Karpas-422 (cell line): ENCODE results near the gene SLC25A5. TPM values are rescaled to one million over a fixed set of nuclear protein-coding genes. Genes with fewer than 3 reads are reported as not detected.
A peak's percentile ranks its signal among the peaks of the same experiment; 100 is the strongest.

Source experiments
- DNase-seq: peaks from one replicate; pipeline ENCODE4 v3.0.0-alpha.2; 2015
- H2AFZ ChIP-seq: fragments of 200-600 bp; sonication (generic); 2 replicates; pipeline ENCODE4 v1.6.1; 2014; ENCODE audit warnings: antibody characterized with exemption, low read length, mixed read lengths
- H3K27ac ChIP-seq: fragments of 200-600 bp; sonication (generic); 2 replicates; pipeline ENCODE4 v1.5.1; 2014; ENCODE audit warnings: mild to moderate bottlenecking, low read length, moderate library complexity
- H3K27me3 ChIP-seq: fragments of 200-600 bp; sonication (generic); 2 replicates; pipeline ENCODE4 v1.6.1; 2014; ENCODE audit warnings: low read length, mixed read lengths
- H3K36me3 ChIP-seq: fragments of 200-600 bp; sonication (generic); 2 replicates; pipeline ENCODE4 v1.6.1; 2014; ENCODE audit warnings: low read length, mixed read lengths; ENCODE audit not compliant: insufficient read depth
- H3K4me1 ChIP-seq: fragments of 200-600 bp; sonication (generic); 2 replicates; pipeline ENCODE4 v1.6.1; 2014; ENCODE audit warnings: mild to moderate bottlenecking, low read length, mixed read lengths
- H3K4me2 ChIP-seq: fragments of 200-600 bp; sonication (generic); 2 replicates; pipeline ENCODE4 v1.6.1; 2014; ENCODE audit warnings: low read length, low read depth, mild to moderate bottlenecking; ENCODE audit not compliant: poor library complexity, severe bottlenecking
- H3K4me3 ChIP-seq: fragments of 200-600 bp; sonication (generic); 2 replicates; pipeline ENCODE4 v1.5.1; 2014; ENCODE audit warnings: mild to moderate bottlenecking, antibody characterized with exemption, low read length, mixed read lengths
- H3K79me2 ChIP-seq: fragments of 200-600 bp; sonication (generic); 2 replicates; pipeline ENCODE4 v1.6.1; 2014; ENCODE audit warnings: mild to moderate bottlenecking, low read length, mixed read lengths
- H3K9ac ChIP-seq: fragments of 200-600 bp; sonication (generic); 2 replicates; pipeline ENCODE4 v1.6.0; 2014; ENCODE audit warnings: low read length
- H3K9me2 ChIP-seq: fragments of 200-600 bp; sonication (generic), shearing (Covaris generic); replicated peaks from 2 replicates; pipeline ENCODE4 v1.6.0; 2014; ENCODE audit warnings: mild to moderate bottlenecking, low read length, moderate library complexity; ENCODE audit not compliant: insufficient read depth
- H3K9me3 ChIP-seq: fragments of 300-700, 200-600 bp; sonication (generic); 2 replicates; pipeline ENCODE4 v1.6.1; 2014; ENCODE audit warnings: low read length, mixed read lengths
- H4K20me1 ChIP-seq: fragments of 200-600 bp; sonication (generic); 2 replicates; pipeline ENCODE4 v1.6.1; 2014; ENCODE audit warnings: mild to moderate bottlenecking, antibody characterized with exemption, low read length, low read depth; ENCODE audit not compliant: insufficient read depth
- total RNA-seq: library from RNA; depleted of rRNA; stranded (reverse); fragments of >200 nt; shearing (Covaris generic); gene quantifications from 2 replicates; pipeline ENCODE4 v1.2.3, GENCODE V29; 2014; ENCODE audit warnings: low replicate concordance

SLC25A5 gene
- total RNA-seq, 1 experiment from 2014 or later = 450 TPM

DNA sequence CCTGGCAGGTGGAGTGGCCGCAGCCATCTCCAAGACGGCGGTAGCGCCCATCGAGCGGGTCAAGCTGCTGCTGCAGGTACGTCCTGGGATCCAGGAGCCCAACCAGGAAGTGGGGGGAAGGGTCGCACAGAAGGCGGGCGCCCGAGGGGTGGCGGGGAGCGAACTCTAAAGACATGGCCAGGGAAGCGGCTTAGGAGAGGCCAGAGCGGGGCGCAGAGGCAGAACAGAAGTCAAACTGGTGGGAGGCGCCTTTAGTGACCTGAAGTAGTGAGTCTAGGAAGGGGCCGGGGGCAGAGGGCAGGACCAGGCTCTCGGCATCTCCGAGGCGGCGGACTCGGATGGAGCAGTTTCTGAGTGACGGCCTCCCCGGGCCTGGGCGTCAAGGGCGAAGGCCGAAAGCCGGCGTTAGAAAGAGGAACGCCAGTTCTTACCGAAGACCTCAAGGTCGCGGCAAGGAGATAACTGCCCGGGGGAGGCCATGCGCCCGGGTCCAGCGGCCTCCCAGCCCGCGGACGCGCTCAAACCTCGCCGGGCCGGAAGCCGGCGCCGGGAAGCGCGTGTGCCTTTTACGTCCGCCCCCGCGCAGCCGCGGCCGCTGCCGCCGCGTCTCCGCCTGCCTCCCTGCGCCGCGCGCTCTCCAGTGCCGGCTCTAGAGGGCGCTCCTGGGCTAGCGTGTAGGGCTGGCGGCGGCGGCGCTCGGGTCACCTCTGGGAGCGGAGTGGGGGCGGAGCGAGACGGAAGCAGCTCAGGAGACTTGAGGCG is 488 bp downstream of the SLC25A5 start:
- Histone ChIP-seq H3K4me2 (peak overlapping the region; percentile 63), H3K79me2 (0 out of 2 replicates have a peak, but pooled peaks cover 3% of the 10 kb centered on the region), H3K4me3 (peak overlapping the region; percentile 90), H3K27ac (peak overlapping the region; percentile 83), H3K27me3 (no peaks in the 10 kb centered on the region), H3K36me3 (peaks cover 17% of the 10 kb centered on the region; the same call in 1 of the 2 replicates), H3K9me2 (no peaks in the 10 kb centered on the region), H4K20me1 (peaks cover 11% of the 10 kb centered on the region), H2AFZ (no peak overlapping the region), H3K9ac (peak overlapping the region; percentile 95), H3K9me3 (no peaks in the 10 kb centered on the region), H3K4me1 (peaks cover 10% of the 10 kb centered on the region)
- DNase-seq = peak; percentile 92

DNA sequence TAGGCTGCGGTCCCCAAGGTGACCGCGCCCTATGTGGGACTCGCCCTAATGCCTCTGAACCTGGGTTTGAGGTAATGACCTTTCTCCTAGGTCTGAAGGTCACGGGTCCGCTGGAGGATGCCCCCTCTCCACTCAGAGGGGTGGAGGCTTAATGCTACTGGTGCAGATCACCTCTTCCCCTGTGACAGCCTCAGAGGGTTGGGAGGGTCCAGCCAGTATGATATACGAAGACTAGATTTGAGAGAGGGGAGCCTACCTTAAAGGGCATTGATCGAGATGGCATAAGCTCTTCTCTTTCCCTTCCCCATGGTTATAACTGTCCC is 1.0 kb downstream of the SLC25A5 start:
- H3K9me3 ChIP-seq = no peaks in the 10 kb centered on the region
- H3K27ac ChIP-seq = peak overlapping the region; percentile 8; the same call in 1 of the 2 replicates
- peak overlapping the region; percentile 63 for H3K4me2 ChIP-seq
- H3K4me3 ChIP-seq = peak overlapping the region; percentile 90
- H3K4me1 ChIP-seq = peaks cover 10% of the 10 kb centered on the region
- 0 out of 2 replicates have a peak, but pooled peaks cover 3% of the 10 kb centered on the region for H3K79me2 ChIP-seq
- peaks cover 11% of the 10 kb centered on the region for H4K20me1 ChIP-seq
- H3K36me3 ChIP-seq = peaks cover 17% of the 10 kb centered on the region; the same call in 1 of the 2 replicates
- no peak for DNase-seq
- H2AFZ ChIP-seq = no peak overlapping the region
- H3K9ac ChIP-seq = peak overlapping the region; percentile 66
- H3K9me2 ChIP-seq = no peaks in the 10 kb centered on the region
- H3K27me3 ChIP-seq = no peaks in the 10 kb centered on the region

DNA sequence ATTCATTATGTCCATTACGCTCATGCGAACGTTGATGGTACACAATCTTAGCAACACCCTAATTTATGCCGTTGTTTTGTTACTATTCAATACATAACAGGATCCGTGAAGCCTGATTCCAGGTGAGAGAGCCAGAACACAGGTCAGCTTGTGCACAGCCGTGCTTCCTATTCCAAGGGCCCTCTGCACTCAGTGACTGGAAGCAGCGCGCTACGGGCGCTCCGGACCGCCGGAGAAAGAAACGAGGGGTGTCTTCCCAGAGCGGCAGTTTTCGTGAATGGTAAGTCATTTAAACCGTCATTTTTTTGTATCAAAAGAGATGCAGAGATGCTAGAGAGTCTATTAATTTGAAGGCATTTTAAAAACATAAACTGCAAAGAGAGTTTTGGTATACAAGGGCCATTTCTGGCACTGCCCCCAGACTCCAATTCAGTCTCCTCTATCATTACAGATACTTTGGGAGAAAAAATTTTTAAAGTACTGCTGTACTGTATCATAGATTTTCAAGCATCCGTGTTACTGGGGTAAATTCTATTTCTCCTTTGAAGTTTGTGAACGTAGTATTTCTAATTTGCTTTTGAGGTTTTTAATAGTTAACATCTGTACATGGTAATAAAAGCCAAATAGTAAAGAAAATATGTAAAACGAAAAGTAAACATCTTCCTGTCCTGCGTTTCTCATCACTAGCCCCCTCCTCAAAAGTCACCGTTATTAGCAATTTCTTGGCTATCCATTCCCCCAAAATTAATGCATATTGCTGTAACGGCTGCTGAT is 6.6 kb downstream of the SLC25A5 start:
- Histone ChIP-seq H3K4me2 (no peak overlapping the region), H3K9me3 (no peaks in the 10 kb centered on the region), H2AFZ (no peak overlapping the region), H3K27me3 (no peaks in the 10 kb centered on the region), H3K36me3 (peaks cover 10% of the 10 kb centered on the region; the same call in 1 of the 2 replicates), H3K27ac (no peak overlapping the region), H4K20me1 (peaks cover 4% of the 10 kb centered on the region; the same call in 1 of the 2 replicates), H3K79me2 (no peaks in the 10 kb centered on the region), H3K4me1 (no peaks in the 10 kb centered on the region), H3K4me3 (no peak overlapping the region), H3K9me2 (no peaks in the 10 kb centered on the region), H3K9ac (no peak overlapping the region)
- DNase-seq = no peak

DNA sequence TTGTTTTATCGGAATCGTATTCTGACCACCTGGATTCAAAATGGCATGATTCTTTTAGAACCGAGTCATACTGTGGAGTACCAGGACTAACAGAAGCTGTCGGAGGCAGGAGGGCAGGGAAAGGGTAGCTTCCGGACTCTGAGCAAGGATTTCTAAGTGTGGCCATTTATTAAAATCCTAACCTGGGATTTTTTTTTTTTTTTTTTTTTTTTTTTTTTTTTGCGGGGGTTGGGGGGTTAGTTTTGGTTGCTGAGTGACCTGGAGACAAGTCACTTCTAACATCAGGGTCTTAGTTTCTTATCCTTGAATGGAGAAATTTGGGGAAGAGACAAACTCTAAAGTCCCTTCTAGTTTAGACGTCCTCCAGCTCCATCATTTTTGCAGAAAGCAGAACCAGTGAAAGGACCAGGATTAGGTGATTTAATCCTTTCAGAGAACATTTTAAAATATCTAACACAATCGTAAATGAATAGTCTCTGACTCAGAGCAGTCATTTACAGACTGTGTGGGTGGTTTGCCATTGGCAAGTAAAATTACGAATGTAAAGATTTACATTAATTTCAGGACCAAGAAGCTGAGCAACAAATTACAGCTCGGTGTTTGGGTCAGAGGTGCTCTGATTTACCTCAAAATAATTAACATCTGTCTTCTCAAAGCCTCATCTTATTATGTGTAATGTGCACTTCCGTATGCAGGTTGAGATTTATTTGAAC is 7.3 kb downstream of the SLC25A5 start:
- Histone ChIP-seq H3K9me2 (no peaks in the 10 kb centered on the region), H3K27ac (no peak overlapping the region), H3K9me3 (no peaks in the 10 kb centered on the region), H3K4me3 (no peak overlapping the region), H3K79me2 (no peaks in the 10 kb centered on the region), H4K20me1 (no peaks in the 10 kb centered on the region), H2AFZ (no peak overlapping the region), H3K4me1 (no peaks in the 10 kb centered on the region), H3K36me3 (peaks cover 3% of the 10 kb centered on the region; the same call in 1 of the 2 replicates), H3K4me2 (no peak overlapping the region), H3K9ac (no peak overlapping the region), H3K27me3 (no peaks in the 10 kb centered on the region)
- no peak for DNase-seq

DNA sequence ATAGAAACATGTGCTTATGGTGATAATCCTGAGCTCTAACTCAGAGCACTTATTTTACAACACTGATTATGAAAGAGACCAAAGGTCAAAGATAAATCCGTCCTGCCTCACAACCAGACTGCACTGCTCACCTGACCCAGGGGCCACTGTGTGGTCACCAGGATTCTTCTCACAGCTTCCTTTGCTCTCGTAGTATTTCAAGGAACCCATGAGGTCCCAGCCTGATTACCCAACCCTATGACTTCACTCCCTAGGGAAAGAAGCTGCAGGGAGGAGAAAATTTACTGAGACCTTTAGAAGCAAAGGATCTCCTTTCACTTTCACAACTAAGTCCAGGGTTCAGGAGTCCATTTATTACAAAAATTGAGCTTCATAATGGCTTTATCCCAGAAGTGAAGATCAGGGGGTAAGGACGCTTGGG is 9.6 kb downstream of the SLC25A5 start:
- H3K4me2 ChIP-seq = no peak overlapping the region
- H3K9ac ChIP-seq = no peak overlapping the region
- peaks cover 4% of the 10 kb centered on the region for H3K4me1 ChIP-seq
- no peaks in the 10 kb centered on the region for H3K9me2 ChIP-seq
- H2AFZ ChIP-seq = no peak overlapping the region
- DNase-seq = no peak
- no peaks in the 10 kb centered on the region for H3K79me2 ChIP-seq
- no peaks in the 10 kb centered on the region for H3K27me3 ChIP-seq
- no peak overlapping the region for H3K27ac ChIP-seq
- no peak overlapping the region for H3K4me3 ChIP-seq
- no peaks in the 10 kb centered on the region for H3K9me3 ChIP-seq
- no peaks in the 10 kb centered on the region for H4K20me1 ChIP-seq
- no peaks in the 10 kb centered on the region for H3K36me3 ChIP-seq

DNA sequence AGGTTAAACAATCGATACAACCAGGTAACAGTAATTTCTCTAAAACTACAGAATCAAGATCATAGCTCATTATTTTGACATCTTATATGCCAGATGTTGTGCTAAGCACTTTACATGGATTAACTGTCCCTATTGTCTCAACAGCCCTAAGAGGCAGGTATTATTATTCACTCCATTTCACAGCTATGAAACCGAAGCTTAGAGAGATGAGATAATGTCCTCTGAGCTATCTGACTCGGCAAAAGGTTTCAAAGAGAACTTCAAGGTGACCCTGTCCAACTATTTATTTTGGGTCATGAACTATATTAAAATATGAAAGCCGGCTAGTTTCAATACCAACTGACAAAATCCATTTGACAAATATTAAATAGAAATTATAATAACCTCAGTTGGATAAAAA is 10.3 kb downstream of the SLC25A5 start:
- Histone ChIP-seq H3K36me3 (no peaks in the 10 kb centered on the region), H3K4me3 (no peak overlapping the region), H3K9me2 (no peaks in the 10 kb centered on the region), H3K27ac (no peak overlapping the region), H2AFZ (no peak overlapping the region), H3K27me3 (no peaks in the 10 kb centered on the region), H3K9me3 (no peaks in the 10 kb centered on the region), H4K20me1 (no peaks in the 10 kb centered on the region), H3K79me2 (no peaks in the 10 kb centered on the region), H3K4me1 (peaks cover 4% of the 10 kb centered on the region), H3K4me2 (no peak overlapping the region), H3K9ac (no peak overlapping the region)
- DNase-seq = no peak

DNA sequence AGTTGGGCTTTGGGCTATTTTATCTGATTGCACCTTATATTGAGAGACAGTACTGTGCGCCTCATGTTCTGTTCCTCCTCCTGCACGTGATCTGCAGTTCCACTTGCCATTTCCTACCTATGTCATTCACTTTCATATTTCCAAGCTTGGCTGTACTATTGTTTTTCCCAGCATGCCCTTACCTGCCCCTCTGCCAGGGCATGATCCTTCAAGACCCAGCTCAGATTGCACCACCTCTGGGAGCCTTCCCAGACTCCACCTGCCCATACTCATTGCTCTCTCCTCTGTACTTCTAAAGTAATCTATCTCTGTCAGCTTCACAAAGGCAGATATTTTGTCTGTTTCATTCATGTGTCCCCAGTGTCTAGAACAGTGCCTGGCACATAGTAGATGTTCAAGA is 11.6 kb downstream of the SLC25A5 start:
- Histone ChIP-seq H3K9me2 (no peaks in the 10 kb centered on the region), H3K27ac (no peak overlapping the region), H3K79me2 (no peaks in the 10 kb centered on the region), H3K9ac (no peak overlapping the region), H3K4me3 (no peak overlapping the region), H3K27me3 (no peaks in the 10 kb centered on the region), H4K20me1 (no peaks in the 10 kb centered on the region), H2AFZ (no peak overlapping the region), H3K4me2 (no peak overlapping the region), H3K36me3 (no peaks in the 10 kb centered on the region), H3K9me3 (no peaks in the 10 kb centered on the region), H3K4me1 (peaks cover 4% of the 10 kb centered on the region)
- DNase-seq = no peak

DNA sequence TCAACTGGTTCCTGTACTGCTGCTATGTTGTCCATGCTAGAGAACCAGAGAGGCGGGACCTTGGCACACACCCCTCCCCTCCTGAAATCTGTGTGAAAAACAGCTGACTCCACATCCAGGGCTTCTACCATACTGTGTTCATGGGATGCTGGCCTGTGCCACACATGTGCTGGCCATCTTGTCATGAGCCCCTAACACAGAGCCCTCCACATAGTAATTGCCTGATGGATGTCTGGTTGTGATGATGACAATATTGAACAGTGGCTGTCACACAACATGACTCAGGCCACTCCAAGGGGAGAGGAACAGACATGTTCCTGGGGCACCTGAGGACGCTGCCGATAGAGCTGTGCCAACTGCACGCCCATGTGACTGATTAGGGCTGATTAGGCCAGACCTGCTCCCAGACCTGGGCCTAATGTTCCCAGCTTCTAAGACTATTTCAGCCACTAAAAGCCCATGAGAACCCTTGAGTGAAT is 13.1 kb downstream of the SLC25A5 start:
- H3K9me3 ChIP-seq = no peaks in the 10 kb centered on the region
- no peak overlapping the region for H3K4me2 ChIP-seq
- no peak overlapping the region for H3K4me3 ChIP-seq
- DNase-seq = no peak
- H3K9me2 ChIP-seq = no peaks in the 10 kb centered on the region
- H3K27ac ChIP-seq = no peak overlapping the region
- H3K27me3 ChIP-seq = no peaks in the 10 kb centered on the region
- no peak overlapping the region for H3K9ac ChIP-seq
- no peaks in the 10 kb centered on the region for H4K20me1 ChIP-seq
- H3K4me1 ChIP-seq = peaks cover 4% of the 10 kb centered on the region
- H3K79me2 ChIP-seq = no peaks in the 10 kb centered on the region
- H2AFZ ChIP-seq = no peak overlapping the region
- no peaks in the 10 kb centered on the region for H3K36me3 ChIP-seq
